Hippocampal formation (tissue), 2 donors: ENCODE results near the gene AAK1.
"Not testable (repeated sequence)": the region's sequence is repeated elsewhere in the genome, so short reads cannot be mapped to it uniquely, and the experiment has no call there.

Source experiments
- DNase-seq, 2 donors: peaks; one replicate each; lab custom pipeline; 2025; lab: John Stamatoyannopoulos, UW

AAK1 gene

DNA sequence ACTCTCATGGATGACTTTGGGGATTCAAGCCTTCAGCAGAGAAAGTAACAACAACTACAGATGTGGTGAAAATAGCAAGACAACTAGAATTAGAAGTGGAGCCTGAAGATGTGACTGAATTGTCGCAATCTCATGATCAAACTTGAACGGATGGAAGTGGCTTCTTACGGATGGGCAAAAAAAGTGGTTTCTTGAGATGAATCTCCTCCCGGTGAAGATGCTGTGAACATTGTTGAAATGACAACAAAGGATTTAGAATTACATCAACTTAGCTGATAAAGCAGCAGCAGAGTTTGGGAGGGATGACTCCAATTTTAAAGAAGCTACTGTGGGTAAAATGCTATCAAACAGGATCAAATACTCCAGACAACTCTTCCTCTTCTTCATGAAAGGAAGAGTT lies 43.1 kb downstream of the AAK1 start:
- DNase-seq: no peak

DNA sequence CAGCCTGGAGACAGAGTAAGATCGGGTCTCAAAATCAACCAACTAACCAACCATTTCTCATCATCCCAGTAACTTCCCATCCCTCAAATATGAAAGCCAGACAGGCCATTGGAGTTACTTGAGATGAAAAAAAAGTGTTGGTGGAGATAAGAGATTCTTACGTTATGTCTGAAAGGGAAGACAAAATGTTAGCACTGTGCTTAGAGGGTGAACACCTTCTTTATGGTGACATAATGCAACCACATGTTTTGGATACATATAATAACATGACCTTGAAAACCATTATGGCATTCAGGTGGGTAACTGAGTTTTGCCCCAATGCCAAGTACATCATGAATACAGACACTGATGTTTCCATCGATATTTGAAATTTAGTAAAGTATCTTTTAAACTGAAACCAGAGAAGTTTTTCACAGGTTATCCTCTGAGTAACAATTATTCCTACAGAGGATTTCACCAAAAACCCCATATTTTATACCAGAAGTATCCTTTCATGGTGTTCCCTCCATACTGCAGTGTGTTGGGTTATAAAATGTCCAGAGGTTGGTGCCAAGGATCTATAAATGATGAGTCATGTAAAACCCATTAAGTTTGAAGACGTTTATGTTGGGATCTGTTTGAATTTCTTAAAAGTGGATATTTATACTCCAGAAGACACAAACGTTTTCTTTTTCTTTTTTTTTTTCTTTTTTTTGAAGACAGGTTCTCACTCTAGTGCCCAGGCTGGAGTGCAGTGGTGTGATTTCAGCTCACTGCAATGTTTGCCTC lies 45.5 kb downstream of the AAK1 start:
- DNase-seq: no peak

DNA sequence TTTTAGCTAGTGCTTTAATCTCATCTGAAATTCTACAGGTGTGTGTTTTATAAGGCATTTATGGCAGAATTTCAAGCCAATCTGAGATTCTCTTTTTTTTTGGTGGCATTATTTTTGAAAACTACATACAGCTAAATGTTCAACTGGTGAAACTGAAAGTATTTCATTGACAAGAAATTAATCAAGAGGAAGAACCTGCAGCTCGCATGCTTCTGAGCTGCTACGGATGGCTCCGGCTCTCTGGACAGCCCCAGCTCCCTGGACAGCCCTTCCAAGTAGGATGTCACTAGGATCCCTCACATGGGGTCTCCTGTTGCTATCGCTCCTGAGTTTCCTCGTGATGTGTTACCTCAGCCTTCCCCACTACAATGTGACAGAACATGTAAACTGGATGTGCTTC lies 46.4 kb downstream of the AAK1 start:
- DNase-seq: no peak

DNA sequence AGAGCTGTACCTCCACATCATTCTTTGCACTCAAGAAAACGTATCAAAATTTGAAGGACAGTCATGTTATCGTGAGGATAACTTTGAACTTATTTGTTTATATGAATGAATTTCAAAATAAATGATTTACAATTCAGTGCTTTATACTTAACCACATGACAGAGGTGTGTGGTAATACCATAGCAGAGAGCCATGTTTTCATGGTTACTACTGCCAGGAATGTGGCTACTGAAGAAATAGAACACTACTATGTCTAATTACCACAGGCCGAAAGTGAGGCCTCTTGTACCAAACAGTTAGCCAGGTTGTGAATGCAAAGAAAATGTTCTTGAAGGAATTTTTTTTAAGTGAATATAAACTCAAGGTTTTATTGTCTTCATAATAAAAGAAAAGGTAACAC lies 49.2 kb downstream of the AAK1 start:
- no peak for DNase-seq

DNA sequence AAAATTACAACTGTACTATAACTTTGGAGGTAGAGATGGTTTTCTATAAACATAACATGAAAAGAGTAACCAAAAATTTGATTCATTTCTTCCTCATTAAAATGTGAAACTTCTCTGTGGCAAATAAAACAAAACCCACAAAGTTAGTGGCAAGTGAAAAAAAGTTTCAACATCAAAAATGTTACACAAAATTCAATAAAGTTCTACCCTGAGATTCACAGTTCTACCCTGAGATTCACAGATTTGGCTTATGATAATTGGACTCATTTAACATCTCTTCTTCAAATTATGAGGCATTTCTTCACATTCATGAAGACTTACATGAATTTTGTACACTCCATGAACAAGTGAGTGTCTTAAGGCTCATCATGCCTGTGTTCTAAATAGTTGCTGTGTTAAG lies 51.0 kb downstream of the AAK1 start:
- no peak for DNase-seq

DNA sequence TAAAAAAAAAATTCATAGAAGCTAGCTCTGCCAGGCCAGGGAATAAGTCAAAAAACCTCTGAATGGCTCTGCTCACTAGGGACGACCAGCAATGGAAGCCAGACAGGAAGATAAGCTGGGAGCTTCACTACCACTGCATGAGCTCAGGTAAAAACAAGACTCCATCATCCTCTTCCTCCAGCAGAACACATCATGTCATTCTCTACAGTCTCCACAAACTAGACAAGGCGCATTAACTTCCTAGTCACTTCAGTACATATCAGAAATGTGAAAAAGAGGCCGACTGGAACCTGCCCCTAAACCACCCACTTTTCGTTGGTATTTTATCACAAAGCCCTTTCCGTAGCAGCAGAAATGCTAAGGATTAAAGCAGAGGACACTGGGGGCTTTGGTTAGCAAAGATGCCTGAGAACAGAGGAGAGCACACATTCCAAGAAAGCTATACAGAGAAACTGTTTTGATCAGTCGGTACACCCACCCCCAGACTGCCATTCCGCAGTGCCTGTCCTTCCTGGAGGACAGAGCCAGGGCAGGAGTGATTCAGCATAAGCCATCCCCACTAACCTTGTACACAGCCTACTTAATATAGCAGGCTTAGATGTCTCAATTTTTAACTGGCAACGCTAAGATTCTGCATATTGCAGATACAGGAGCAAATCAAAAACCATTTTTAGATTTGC lies 53.4 kb downstream of the AAK1 start:
- no peak for DNase-seq

DNA sequence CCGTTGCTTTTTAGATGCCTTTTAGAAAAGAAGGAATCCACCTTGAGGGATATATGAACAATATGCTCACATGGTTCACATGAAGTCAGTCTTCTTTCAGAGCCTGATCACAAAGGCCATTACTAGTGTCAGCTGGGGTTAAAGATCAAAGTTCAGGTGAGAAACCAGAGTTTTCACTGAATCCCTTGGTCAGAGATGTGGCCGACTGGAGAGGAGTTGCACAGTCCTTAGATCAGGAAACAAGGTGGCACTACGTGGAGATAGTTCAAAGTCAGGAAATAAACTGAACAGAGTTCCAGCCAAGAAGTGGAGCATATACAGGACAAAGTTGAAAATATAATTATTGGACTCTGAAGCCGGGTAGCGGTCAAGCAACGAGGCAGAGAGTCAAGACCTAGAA lies 54.6 kb downstream of the AAK1 start:
- DNase-seq: no peak

DNA sequence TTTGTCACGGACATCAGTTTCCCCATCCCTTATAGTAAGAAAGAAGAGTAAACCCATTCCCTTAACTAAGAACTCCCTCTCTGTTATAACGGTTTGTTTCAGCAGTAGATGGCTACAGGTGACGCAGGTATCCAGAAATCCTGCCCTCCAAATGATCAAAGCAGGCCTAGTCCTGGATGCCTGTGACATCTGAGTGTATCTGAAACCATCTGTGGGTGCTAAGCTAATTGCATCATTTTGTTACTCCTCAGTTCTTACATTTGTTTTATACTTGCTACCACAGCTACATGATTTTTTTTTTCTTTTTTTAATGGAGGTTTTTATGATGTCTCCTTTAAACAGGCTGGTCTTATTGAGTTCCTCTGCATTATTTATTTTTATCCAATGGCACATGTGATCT lies 55.1 kb downstream of the AAK1 start:
- DNase-seq: no peak

DNA sequence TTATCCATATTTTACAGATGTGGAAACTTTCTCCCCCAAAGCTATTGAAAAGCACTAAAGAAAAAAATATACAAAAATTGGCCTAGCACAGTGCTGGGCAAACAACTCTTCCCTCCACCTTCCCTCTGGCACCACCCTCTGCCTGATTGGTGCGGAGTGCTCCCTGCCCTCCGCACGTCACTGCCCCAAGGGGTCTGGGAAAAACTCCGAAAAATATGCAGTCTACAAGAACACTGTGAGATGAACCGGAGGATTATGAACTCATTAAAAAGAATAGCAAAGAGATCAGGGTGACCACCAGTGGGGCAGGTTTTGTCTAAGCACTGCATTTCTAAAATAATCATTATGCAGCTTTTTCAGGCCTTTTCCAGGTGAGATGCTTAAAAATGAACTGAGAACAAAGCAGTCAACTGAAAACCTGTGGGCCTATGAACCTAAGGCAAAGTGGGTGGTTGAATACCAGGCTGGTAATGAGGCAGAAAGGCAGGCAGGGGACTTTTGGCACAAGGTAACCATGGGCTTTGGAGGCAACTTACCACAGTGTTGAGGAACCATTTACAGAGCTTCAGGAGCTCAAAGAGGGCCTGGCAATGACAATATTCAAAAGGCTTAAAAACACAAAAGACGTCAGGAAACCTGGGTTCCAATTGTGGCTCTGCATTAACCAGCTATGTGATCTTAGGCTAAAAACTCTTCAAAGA lies 57.5 kb downstream of the AAK1 start:
- no peak for DNase-seq

DNA sequence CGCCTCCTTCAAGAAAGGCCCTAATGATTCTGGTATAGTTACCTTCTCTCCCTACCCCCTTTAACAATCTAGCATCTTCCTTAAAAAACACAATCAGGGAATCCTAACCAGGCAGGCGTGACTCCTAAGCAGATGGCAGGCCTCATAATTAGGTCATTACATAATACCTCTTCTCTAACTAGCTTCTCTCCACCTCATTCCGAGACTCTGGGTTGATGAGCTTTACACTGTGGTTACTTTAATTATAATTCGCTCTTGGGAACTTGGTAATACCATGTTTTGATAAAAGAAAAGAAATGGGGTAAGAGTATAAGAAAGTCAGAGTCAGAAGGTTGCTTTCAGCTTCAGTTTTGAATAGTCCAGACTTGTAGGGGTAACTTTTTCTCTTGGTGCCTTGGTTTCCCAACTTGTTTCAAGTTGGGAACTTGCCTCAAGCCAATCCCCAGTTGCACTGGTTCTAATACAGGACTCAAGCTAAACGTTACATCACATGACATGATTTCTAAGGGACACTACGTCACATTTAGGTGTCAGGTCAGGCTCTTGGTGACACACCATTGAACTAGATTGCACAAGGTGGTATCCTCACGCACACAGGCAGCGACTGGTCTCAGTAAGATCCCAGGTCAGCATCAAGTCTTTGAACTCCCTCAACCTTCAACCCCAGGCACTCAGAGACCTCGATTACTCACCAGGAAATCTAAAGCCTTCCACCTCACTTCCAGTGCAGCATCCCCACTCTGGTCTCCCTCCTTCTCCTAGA lies 59.2 kb downstream of the AAK1 start:
- no peak for DNase-seq

DNA sequence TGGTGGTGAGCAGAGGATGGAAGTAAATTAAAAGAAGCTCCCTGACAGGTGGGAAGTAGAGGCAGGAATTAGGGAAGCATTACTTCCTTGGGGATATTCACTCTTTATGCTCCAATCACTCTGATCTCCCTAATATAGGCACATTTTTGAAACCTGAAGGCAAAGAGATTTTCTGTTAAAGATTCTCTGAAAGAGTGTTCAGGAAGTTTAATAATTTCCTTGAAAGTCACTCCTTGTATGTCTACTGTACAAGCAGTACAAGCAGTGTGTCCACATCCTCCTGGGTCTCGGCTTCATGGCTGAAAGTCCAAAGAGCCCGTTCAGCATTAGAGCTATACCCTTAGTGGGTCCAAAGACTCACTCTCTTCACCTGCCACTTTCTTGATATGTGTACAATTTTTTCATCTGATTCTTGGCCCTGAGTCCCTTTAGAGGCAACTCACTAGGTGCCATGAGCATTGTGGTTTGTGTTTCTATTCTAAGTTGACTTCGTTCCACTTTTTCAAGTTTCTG lies 60.2 kb downstream of the AAK1 start:
- no peak for DNase-seq

DNA sequence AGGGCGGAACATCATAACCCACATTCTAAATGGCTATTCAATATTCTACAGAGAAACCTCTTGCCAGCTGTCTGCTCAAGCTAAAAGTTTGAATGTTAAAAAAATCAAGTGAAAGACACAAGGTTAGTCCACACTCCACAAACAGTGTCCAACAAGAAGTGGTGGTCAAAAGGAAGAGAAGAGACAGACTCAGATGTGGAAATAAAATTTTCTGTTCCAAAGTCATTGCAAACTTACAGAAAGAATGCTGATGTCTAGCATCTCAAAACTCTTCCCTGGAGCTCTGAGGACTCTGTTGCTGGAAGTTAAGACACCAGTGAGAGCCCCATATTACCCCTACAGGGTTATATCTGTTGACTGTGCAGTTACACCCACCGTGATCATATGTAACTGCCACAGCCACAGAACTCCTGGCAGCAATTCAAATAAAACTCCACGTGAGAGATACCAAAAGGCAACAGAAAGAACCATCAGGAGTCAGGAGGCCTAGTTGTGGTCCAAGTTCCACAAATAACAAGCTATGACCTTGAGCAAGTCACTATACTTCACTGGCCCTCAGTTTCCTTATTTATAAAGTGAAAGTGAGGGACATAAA lies 60.9 kb downstream of the AAK1 start:
- DNase-seq: no peak

DNA sequence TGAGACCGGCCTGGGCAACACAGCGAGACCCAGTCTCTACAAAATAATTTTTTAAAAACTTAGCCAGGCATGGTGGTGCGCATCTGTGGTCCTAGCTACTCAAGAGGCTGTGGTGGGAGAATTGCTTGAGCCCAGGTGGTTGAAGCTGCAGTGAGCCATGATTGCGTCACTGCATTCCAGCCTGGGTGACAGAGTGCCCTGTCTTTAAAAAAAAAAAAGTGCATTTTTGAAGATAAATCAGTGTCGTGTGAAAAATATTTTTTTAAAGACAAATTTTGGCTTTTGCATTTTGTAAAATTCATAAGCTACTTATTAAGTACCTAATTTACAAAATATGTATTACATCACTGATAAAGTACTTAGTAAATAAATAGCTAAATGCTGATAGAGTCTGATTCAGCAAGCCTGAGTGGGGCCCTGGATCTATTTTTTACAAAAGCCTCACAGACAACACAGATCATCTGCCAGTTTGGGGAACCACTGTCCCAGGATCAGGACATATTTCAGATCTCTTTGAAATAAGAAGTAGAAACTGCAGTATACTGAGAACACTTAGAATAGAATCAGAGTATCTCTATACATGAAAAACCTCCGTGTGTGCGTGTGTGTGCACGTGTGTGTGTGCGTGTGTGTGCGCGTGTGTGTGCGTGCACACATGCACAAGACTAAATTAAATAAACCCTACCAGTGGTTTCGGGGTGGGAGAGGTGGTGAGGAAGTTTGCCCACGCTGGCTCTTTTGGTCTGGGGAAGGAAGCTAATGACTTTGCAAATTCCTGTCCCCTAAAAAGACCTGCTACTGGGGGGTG lies 61.6 kb downstream of the AAK1 start:
- DNase-seq: no peak

DNA sequence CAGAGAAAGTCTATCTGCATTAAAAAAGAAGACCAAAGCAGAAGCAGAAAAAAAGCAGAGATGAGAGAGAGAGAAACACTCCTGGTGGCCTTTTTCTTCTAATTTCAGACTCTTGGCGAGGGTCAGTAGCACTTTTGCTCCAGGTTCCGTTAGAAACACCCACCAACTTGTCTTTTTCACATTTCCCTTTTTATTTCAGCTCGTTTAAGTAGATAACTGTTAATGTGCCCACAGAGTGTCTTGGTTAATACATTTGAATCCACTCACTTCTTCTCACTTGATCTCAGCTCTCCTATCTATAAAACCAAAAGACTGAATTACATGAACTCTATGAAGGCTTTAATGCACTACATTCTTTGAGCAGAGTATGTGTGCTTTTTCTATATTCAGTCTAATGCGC lies 63.1 kb downstream of the AAK1 start:
- DNase-seq: no peak

DNA sequence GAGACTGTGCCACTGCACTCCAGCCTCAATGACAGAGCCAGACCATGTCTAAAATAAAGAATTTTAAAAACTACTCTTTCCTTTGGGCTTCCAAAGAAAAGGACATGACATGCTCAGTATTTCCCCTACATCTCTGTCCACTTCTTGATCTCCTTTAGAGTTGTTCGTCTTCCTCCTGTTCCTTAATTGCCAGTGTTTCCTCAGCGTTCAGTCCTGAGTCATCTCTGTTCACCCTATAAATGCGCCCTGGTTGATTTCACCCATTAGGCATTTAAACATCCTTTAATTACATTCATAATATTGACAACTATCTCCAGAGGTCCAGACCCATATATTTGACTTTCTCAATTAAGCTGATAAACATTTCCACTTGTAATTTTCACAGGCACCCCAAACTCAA lies 64.0 kb downstream of the AAK1 start:
- no peak for DNase-seq

DNA sequence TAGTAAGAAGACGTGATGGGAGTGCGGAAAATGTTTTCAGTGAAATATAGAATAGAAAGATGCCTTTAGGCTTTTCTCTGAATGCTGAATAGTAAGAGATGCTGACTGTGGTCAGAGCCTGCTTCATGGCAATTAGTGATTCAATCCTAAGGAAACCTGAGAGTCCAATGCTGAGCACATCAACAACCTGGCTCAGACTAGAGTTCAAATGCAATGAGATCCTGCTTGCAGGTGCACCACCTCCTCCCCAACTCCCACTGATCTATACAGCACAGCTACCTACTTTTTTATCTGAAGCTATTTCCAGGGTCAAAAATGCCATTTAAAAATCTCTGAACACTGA lies 65.4 kb downstream of the AAK1 start:
- DNase-seq: no peak

DNA sequence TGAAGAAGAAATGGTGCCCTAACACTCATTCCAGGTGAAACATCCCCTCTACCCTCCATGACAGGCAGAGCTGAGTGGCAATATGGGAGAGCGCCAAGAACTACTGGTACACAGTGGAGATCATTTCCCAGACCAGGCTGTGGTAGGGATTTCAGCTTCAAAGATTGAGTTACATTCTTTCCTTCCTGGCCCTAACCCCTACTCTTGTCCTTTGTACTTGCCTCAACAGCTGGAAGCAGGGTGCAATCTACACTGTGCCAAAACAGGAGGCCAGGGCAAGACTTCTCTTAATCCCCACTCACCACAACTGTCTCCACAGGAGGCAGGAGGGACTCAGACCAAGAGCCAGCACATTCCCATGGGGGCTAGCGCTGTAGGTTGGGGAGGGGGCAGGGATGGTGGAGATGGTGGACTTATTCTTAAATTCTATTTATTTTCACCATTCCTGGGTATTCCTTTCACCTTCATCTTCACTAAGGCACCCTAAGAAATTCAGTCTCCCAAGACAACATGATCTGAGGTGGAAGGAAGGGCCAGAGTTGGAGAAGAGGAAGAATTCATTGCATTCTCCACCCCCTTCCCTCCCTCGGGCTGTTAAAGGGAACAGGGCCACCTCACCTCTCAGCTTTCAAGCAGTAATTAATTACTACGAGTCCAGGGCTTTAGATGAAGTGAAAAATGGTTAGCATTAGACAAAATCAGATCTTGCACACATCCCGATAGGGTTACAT lies 65.9 kb downstream of the AAK1 start:
- DNase-seq: no peak

DNA sequence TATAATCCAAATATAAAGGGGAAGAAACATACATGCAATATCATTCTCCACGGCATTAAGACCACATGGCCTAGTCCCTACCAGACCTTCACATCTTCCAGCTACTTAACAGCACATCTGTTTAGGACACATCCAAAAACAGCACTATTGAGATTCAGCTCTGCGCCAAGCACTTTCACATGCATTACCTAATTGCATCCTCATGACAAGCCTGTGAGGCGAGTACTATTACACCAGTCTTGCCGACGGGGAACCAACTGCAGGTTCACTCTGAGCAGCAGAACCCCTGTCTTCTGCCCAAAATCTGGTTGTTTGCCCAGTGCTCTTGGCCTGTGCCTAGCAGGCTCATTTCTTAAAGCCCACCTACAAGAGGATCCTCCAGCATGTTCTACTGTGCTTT lies 66.7 kb downstream of the AAK1 start:
- DNase-seq: no peak

DNA sequence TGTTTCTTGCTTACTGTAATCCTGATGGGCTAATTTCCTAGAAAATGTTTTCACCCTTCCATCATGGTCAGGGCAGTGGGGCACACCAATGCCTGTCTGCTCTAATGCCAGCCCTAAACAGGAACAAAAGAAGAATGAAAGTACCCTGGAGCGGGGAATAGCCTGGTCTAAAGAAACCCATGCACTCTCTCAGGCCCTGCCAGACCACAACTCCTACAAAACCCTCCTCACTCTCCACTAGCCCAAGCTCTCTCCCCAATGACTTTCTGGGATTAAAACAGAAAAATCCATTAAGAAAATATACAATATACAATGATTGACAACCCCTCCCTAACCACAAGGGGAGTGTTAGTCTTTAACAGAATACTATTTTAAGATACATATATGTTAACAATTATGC lies 67.6 kb downstream of the AAK1 start:
- no peak for DNase-seq

DNA sequence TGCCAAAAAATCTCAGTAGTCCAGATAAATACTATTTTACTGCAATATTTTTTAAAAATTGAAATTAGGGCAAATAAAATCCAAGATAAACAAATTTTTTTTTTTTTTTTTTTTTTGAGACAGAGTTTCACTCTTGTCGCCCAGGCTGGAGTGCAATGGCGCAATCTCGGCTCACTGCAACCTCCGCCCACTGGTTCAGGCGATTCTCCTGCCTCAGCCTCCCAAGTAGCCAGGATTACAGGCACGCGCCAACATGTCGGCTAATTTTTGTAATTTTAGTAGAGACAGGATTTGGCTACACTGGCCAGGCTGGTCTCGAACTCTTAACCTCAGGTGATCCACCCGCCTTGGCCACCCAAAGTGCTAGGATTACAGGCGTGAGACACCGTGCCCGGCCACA lies 68.2 kb downstream of the AAK1 start:
- DNase-seq: not testable (repeated sequence)
